Gastroesophageal sphincter (tissue), 3 donors: Measurements from ENCODE around the gene BPIFB4.

Experiments
- EP300 ChIP-seq: sonication (generic); formaldehyde crosslinking; IDR thresholded peaks from one replicate; pipeline ENCODE4 v1.6.1; 2017; ENCODE audit warnings: antibody characterized with exemption, mild to moderate bottlenecking
- POLR2A ChIP-seq, 2 donors: fragments of 450-650 bp; IDR thresholded peaks; one replicate each; pipeline ENCODE4 v1.6.1; 2017; ENCODE audit warnings: antibody characterized with exemption in 2 of 2, mild to moderate bottlenecking in 2 of 2, moderate library complexity in 1 of 2
- TF ChIP-seq, protein P1 (sequence below), 4 experiments: fragments of 200-600 bp in 2 of 4; fragments of 450-650 bp in 2 of 4; sonication (generic) in 1 of 4; IDR thresholded peaks; one replicate each; pipeline ENCODE4 v1.5.1; 2017 to 2019; ENCODE audit warnings: antibody characterized with exemption in 4 of 4, mild to moderate bottlenecking in 2 of 4, moderate library complexity in 2 of 4

DNA sequence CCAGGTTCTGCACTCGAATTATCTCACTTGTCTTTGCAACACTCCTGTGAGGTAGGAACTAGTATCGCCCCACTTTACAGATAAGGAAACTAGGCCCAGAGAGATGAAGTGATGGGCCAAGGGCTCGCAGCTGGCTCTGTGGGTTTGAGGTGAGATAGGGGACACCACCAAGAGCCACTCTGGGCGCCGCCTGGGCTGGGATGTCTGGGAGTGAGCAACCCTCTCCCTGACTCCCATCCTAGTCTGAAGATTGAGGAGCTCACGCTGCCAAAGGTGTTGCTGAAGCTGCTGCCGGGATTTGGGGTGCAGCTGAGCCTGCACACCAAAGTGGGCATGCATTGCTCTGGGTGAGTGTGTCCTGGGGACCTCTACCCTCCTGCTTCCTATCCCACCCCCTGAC lies 20.3 kb upstream of the BPIFB4 start:
- TF ChIP-seq, protein P1, sequence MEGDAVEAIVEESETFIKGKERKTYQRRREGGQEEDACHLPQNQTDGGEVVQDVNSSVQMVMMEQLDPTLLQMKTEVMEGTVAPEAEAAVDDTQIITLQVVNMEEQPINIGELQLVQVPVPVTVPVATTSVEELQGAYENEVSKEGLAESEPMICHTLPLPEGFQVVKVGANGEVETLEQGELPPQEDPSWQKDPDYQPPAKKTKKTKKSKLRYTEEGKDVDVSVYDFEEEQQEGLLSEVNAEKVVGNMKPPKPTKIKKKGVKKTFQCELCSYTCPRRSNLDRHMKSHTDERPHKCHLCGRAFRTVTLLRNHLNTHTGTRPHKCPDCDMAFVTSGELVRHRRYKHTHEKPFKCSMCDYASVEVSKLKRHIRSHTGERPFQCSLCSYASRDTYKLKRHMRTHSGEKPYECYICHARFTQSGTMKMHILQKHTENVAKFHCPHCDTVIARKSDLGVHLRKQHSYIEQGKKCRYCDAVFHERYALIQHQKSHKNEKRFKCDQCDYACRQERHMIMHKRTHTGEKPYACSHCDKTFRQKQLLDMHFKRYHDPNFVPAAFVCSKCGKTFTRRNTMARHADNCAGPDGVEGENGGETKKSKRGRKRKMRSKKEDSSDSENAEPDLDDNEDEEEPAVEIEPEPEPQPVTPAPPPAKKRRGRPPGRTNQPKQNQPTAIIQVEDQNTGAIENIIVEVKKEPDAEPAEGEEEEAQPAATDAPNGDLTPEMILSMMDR (IDR thresholded peaks at IDR 0.05), result no peak
- TF ChIP-seq POLR2A (IDR thresholded peaks at IDR 0.05) (no peak), EP300 (no peak)
